Neutrophil (primary cell): ENCODE results near the gene ZSCAN30.

Experiments used
- H3K27ac ChIP-seq: fragments of 200-600 bp; sonication (generic); 2 replicates; pipeline ENCODE4 v1.5.1; 2016; ENCODE audit warnings: mild to moderate bottlenecking, moderate library complexity
- H3K27me3 ChIP-seq: fragments of 200-600 bp; sonication (generic); 2 replicates; pipeline ENCODE4 v1.6.0; 2016; ENCODE audit warnings: mild to moderate bottlenecking
- H3K36me3 ChIP-seq: fragments of 200-600 bp; sonication (generic); 2 replicates; pipeline ENCODE4 v1.5.1; 2017
- H3K4me1 ChIP-seq, 2 experiments: fragments of 200-600 bp in 1 of 2; sonication (generic) in 1 of 2; 1 replicate in 1 of 2; 2 replicates in 1 of 2; pipeline versions ENCODE4 v1.5.1 to v1.6.1; 2013 to 2016; ENCODE audit warnings: low read depth in 1 of 2, low read length in 1 of 2, mild to moderate bottlenecking in 1 of 2, moderate library complexity in 1 of 2; ENCODE audit not compliant: control insufficient read depth in 1 of 2, insufficient read depth in 1 of 2
- H3K4me3 ChIP-seq, 2 experiments: fragments of 200-600 bp in 1 of 2; sonication (generic) in 1 of 2; 1 replicate in 1 of 2; 2 replicates in 1 of 2; pipeline ENCODE4 v1.5.1; 2013 to 2016; ENCODE audit warnings: low read depth in 1 of 2, low read length in 1 of 2, mild to moderate bottlenecking in 1 of 2, moderate library complexity in 1 of 2
- H3K9me3 ChIP-seq: fragments of 200-600 bp; sonication (generic); 2 replicates; pipeline ENCODE4 v1.5.1; 2016
- TF ChIP-seq, protein P1 (sequence below): fragments of 200-600 bp; sonication (generic); IDR thresholded peaks from 2 replicates; pipeline ENCODE4 v1.5.1; 2016; ENCODE audit warnings: antibody characterized with exemption

ZSCAN30 gene

GRCh38 chr18:35331367-35332087, 41.5 kb upstream of the ZSCAN30 start:
- Histone ChIP-seq H3K36me3 (peaks cover 46% of the 10 kb centered on the region), H3K27ac (no peak overlapping the region), H3K9me3 (no peaks in the 10 kb centered on the region), H3K4me3 (no peak overlapping the region), H3K4me1 (no peaks in the 10 kb centered on the region), H3K27me3 (no peaks in the 10 kb centered on the region)
- TF ChIP-seq, protein P1, sequence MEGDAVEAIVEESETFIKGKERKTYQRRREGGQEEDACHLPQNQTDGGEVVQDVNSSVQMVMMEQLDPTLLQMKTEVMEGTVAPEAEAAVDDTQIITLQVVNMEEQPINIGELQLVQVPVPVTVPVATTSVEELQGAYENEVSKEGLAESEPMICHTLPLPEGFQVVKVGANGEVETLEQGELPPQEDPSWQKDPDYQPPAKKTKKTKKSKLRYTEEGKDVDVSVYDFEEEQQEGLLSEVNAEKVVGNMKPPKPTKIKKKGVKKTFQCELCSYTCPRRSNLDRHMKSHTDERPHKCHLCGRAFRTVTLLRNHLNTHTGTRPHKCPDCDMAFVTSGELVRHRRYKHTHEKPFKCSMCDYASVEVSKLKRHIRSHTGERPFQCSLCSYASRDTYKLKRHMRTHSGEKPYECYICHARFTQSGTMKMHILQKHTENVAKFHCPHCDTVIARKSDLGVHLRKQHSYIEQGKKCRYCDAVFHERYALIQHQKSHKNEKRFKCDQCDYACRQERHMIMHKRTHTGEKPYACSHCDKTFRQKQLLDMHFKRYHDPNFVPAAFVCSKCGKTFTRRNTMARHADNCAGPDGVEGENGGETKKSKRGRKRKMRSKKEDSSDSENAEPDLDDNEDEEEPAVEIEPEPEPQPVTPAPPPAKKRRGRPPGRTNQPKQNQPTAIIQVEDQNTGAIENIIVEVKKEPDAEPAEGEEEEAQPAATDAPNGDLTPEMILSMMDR, result no peak

GRCh38 chr18:35328868-35329267, 38.8 kb upstream of the ZSCAN30 start:
- Histone ChIP-seq H3K36me3 (peaks cover 19% of the 10 kb centered on the region), H3K4me1 (no peaks in the 10 kb centered on the region), H3K9me3 (no peaks in the 10 kb centered on the region), H3K27me3 (no peaks in the 10 kb centered on the region), H3K27ac (no peak overlapping the region), H3K4me3 (no peak overlapping the region)
- TF ChIP-seq, protein P1, result no peak

- TF ChIP-seq, protein P1, result no peak
- Histone ChIP-seq H3K4me3 (no peak overlapping the region), H3K9me3 (no peaks in the 10 kb centered on the region), H3K4me1 (no peaks in the 10 kb centered on the region), H3K36me3 (peaks cover 4% of the 10 kb centered on the region), H3K27me3 (no peaks in the 10 kb centered on the region), H3K27ac (no peak overlapping the region)
Observed at GRCh38 chr18:35326695-35327387, 36.8 kb upstream of the ZSCAN30 start.

- Histone ChIP-seq H3K36me3 (no peaks in the 10 kb centered on the region), H3K27ac (no peak overlapping the region), H3K9me3 (no peaks in the 10 kb centered on the region), H3K27me3 (no peaks in the 10 kb centered on the region), H3K4me3 (no peak overlapping the region), H3K4me1 (no peaks in the 10 kb centered on the region)
- TF ChIP-seq, protein P1, result no peak
Observed at GRCh38 chr18:35324926-35325655, 35.1 kb upstream of the ZSCAN30 start.

DNA sequence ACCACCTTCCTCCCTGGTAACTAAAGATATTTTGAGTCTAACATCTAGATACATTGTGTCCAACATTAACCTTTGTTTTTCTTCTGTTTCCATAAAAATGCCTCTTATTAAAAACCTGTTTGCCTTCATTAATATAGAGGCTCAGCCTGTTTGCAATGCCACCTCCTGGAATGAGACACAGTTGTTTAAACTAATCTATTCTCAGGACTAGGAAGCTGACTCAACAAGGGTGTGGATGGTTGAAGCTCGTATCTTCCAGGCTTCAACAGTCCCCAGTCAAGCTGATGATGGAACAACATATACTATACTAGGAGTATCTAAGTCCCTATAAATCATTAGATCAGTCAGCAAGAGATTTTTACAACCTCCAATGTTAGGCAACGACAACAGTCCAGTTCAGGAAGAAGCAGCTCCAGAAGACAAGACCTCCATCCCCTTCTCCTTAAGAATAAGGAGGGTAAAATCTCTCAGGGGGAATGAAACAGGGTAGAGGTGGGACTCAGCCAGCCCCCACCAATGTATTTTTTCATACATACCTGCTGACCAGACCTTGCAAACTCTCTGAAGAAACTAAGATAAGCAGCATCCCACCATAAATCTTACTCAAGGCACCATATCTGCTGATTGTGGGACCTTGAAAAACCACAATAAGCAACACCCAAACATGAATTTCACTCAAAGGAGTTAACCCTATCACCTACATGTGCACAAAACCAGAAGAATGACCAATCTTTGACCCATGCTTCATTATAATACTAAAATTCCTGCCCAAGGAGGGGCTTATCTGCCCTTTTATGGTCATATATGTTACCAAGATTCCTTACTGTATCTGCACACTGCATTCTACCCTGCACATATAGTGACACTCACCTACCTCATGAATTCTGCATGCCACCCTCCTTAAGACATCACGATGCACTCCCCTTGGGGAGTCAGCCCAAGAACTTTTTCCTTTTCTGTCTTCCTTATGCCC, 32.7 kb upstream of the ZSCAN30 start:
- TF ChIP-seq, protein P1, result no peak

More for the DNA sequence above, 32.7 kb upstream of the ZSCAN30 start:
- no peaks in the 10 kb centered on the region for H3K36me3 ChIP-seq
- no peak overlapping the region for H3K4me3 ChIP-seq
- H3K4me1 ChIP-seq, result no peaks in the 10 kb centered on the region
- H3K27ac ChIP-seq, result no peak overlapping the region
- no peaks in the 10 kb centered on the region for H3K27me3 ChIP-seq
- H3K9me3 ChIP-seq, result no peaks in the 10 kb centered on the region
